GM19328 (cell line): ENCODE results near the gene KRT10.
"Not testable (repeated sequence)": the region's sequence is repeated elsewhere in the genome, so short reads cannot be mapped to it uniquely, and the experiment has no call there.

Experiments
- ATAC-seq: cut with Tn5 transposase; IDR thresholded peaks from one replicate; pipeline ENCODE4 v1.9.1; 2021; ENCODE audit warnings: mild to moderate bottlenecking, moderate library complexity; ENCODE audit not compliant: unreplicated experiment

KRT10 gene

DNA sequence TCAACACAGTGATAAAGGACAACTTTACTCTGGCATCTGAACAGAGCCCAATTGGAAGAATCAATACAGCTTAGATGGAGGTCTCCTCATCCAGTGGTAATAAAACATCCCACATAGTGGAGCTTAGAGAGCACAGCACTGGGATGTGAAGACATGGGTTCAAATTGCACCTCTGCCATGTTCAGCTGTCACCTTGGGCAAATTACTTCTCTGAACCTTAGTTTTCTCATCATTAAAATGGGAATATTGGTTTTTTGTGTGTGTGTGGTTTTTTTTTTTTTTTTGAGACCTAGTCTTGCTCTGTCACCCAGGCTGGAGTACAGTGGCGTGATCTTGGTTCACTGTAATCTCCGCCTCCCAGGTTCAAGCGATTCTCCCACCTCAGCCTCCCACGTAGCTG, 13.6 kb upstream of the KRT10 start:
- ATAC-seq, result no peak

DNA sequence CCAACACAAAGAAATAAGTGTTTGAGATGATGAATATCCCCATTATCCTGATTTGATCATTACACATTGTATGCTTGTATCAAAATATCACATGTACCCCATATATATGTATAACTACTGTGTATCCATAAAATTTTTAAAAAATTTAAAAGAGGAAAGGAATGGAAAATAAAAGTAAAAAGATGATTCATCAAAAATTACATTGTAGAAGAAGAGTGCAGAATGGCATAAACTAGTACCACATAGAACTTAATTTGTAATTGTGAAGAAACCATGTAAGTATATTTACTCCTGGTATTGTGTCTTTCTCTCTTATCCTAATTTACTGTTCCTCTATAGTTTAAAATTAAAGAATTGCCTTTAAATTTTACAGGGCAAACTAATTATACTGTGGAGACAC, 11.5 kb upstream of the KRT10 start:
- no peak for ATAC-seq

DNA sequence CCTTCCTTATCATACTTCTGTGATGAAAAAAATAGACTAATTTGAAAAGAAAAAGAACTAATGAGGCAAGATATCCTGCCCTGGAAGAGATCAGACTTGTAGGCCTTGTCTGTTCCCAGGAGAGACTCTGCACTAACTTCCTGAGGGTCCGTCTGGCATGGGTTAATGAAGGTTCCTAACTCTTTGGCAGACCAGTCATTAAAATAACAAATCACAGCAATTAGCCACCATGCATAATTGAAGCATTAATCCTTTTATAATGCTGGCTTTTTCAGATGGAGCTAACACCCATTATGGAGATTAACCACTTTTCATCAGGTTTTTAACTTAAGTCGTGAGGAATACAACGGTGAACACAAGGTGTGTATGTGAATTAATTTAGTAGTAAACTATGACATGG, 10.4 kb upstream of the KRT10 start:
- no peak for ATAC-seq

DNA sequence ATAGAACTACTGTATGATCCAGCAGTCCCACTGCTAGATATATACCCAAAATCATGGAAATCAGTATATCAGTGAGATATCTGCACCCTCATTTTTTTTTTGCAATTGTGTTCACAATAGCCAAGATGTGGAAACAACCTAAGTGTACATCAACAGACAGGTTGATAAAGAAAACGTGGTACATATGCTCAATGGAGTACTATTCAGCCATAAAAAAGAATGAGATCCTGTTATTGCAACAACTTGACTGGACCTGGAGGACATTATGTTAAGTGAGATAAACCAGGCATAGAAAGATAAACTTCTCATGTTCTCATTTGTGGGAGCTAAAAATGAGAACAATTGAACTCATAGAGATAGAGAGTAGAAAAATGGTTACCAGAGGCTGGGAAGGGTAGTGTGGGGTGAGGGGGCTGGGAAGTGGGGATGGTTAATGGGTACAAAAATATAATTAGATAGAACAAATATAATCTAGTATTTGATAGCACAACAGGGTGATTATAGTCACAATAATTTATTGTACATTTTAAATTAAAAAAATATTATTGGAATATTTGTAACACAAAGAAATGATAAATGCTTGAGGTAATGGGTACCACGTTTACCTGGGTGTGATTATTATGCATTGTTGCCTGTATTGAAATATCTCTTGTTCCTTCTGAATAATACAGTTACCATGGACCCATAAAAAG, 7.8 kb upstream of the KRT10 start:
- ATAC-seq, result no peak

DNA sequence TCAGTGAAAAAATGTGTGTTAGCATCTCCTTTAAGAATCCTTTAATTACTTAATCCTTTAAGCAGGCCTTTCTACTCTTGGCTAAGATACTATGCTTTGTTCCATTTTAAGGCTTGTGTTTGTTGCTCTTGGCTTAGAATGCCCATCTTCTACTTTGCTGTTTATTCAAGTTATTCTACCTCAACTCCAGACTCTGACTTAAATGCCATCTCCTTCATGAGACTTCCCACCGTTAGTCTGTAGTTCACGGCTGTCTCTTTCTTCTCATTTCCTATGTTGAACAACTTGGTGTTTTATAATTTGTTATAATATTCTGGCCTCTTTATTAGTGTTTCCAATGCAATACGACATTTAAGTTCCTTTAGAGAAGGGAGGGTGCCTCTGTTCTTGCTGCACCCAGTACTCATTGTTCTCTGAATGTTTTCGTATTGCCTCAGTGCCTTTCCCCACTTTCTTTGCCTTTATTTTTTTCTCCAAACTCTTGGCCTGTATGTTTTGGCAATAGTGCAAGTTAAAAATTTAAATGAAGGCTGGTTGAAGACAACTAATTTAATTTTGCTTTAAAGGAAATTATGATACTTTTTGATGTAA, 6.1 kb upstream of the KRT10 start:
- no peak for ATAC-seq

DNA sequence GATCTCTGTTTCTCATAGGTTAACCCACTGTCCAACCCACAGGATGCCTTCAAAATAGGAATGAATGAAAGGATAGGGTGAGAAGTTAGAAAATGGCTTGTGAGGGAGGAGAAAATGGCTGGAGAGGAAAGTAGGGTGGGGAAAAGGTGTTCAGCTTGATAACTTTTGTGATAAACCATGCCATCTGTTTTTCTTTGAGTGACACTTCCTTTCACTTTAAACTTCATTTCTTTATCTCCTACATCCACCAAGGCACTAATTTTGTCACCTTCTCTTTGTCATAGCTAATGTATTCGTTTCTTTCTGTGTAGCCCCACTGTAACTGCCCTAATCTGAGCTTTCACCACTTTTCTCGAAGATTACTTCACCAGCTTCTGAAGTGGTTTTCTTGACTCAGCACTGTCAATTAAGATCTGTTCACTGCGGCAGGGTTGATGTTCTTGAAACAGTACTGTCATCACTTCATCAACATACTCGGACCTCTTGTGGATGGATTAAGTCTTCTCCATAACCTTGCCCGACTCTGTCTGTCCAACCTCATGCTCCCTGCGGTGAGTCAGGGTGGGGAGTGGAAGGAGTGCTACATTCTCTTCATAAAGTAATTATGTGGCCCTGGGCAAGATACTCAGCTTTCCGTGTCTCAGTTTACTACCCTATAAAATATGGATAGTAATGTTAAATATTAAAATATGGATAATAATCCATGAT, 5.5 kb upstream of the KRT10 start:
- no peak for ATAC-seq

DNA sequence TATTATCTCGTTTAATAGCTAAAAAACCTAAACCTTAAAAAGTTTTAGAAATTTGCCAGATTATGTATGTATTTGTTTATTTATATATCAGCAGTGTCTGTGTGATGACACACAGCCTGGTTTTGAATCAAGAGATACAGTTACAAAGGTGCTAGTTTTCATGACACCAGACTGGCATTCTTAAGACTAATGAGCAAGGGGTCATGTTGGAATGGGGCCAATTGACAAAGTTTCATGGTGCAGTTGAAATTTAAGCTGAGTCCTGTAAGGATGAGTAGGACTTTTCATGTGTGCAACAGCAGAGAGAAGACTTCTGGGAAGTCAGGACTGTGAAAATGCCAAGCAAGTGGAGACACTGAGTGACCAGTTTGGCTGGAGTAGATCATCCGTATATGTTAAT, 3.2 kb upstream of the KRT10 start:
- ATAC-seq, result no peak

DNA sequence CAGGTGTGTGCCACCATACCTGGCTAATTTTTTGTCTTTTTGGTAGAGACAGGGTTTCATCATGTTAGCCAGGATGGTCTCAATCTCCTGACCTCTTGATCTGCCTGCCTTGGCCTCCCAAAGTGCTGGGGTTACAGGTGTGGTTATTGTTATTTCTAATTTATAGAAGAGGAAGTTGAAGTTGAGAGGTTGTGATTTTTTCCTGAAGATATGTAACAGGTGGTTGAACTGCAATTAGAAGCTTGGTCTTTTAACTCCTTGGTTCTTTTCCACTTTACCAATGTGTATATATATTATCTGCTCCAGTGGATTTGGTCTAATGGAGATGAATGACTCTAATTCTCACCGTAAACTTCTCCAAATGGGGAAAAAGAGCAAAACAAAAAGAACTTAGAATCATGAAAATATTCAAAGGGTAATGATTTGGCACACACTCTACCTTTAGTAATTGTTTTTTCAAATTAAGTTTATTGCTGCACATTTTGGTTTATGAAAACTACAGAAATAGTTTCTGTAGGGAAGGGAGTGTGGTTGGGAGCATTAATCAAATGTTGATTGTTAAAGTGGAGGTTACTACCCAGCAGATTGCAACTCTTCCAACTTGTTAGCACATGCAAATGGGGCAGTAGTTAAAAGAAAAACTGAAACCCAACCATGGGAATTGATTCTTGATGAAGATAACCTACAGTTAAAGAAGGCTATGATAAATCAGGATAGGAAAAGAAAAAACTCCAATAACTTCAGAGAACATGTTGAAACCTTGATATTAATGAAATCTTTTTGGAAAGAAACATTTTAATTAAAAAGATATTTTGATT, 1.8 kb upstream of the KRT10 start:
- ATAC-seq, result no peak

DNA sequence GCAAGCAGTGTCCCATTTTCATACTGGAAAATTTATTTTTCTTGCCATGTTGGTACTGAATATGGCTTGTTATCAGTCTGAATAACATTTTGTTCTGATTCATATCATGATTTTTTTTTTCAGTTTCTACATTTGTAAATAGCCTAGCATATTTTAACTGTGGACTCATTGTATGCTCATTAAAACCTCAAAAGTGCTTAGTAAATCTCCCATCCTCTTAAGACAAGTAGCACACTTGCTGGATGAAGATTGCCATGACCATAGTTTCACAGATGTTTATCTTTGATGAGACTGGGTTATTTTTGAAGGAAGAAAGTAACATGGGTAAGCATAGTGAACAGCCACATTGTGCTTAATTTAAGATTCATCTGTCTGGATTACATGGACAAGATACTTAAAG, 878 bp downstream of the KRT10 start:
- ATAC-seq, result no peak

DNA sequence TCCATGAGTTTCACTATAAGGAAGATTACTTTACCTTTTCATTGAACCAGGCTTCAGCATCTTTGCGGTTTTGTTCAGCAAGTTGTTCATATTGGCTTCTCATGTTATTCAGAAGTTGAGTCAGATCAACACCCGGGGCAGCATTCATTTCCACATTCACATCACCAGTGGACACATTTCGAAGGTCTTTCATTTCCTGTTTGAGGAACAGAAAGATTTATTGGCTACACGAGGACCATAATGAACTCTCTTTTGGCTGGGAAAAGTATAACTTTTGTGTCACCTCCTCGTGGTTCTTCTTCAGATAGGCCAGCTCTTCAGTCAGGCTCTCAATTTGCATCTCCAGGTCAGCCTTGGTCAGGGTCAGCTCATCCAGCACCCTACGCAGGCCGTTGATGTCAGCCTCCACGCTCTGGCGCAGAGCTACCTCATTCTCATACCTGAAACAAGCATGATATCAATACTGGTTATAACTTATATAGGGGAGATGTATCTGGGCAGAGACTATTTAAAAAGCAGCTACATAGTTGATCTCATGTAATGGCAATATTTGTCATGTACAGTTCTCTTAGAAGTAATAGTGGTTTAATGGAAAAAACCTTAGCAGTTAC, 2.1 kb downstream of the KRT10 start:
- ATAC-seq, result no peak

DNA sequence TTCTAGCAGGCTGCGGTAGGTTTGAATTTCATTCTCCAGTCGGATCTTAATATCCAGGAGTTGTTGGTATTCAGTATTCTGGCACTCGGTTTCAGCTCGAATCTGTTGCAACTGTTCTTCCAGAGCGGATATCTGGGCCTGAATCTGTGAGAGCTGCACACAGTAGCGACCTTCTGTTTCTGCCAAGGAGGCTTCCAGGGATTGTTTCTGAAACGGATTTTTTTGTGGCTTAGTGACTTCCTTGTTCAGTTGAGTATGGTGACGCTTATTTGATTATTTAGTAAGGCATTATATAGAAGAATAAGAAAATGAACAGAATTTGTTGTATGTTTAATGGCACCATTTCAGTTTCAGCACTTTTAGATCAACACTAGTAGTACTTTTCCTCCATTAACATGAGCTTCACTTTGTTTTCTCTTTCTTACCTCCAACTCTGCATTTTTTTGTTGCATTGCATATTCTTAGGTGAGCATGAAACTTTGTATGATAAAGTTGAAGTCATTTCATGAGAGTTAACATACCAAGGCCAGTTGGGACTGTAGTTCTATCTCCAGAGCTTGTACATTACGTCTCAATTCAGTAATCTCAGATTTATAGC, 2.8 kb downstream of the KRT10 start:
- ATAC-seq, result no peak

DNA sequence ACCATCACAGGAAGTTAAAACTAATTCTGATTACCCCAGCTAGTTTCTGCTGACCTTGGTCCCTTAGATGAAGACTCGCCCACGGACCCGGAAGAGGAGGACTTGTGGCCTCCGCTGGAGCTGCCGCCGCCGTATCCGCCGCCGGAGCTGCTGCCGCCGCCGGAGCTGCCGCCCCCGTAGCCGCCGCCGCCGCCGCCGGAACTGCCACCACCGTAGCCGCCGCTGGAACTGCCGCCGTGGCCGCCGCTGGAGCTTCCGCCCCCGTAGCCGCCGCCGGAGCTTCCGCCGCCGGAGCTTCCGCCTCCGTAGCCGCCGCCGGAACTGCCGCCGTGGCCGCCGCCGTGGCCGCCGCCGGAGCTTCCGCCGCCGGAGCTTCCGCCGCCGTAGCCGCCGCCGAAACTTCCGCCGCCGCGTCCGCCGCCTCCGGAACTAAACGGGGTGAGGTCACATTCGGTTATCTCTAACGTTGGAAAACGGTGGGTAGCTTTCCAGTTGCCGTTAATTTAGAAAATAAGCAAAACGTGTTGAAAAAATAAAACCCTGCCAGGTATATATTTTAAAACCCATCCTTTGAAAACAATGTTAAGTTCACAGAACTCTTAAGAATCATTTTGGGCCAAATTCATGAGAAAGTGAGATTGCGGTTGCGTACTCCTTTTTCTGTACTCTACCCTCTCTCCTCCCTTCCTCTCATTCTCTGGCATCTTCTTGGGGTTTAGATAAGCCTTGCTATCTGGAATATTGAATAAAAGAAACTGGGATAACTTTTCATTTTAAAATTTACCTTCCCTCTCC, 3.5 kb downstream of the KRT10 start:
- ATAC-seq, result peak; percentile 75

DNA sequence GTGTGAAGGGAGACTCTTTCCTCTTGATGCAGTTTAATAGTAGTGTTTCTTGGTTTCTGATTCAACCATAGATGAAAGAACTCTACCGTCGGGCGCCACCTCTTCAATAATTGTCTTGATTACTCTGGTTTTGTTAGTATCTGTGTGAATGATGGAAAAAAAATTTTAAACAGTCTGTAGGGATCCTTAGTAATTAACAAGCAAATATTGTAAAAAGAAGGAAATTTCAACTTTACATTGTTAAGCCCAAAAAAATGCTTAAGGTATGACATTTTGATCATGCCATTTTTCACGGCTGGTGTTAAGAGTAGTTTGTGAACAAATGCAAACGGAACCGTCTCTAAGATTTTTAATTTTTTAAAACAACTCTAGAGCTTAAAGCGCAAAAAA, 4.1 kb downstream of the KRT10 start:
- no peak for ATAC-seq

DNA sequence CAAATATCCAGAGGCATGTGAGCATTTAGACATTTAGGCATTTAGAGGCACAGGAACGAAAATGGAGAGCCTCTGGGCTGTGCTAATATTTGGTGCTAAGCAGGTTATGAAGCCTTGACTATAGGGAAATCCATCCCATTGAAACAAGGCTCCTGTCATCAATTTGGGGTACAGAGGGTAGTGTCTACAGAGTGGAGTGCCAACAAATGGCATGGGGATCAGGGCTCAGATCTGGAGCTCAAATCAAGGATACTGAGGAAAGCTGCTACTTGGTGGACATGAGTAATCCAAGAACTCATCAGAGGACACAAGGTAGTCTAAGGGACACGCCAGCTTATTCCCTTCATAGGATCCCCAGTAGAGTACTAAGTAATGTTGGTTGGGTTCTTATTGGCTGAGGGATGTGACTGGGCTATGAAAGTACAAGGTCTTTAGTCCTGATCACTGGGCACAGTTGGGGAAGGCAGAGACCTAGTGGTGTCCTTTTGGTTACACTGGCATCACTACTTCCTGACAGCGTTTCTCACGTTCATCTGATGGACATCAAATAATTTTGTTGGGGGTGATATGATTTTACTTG, 5.2 kb downstream of the KRT10 start:
- ATAC-seq, result no peak

DNA sequence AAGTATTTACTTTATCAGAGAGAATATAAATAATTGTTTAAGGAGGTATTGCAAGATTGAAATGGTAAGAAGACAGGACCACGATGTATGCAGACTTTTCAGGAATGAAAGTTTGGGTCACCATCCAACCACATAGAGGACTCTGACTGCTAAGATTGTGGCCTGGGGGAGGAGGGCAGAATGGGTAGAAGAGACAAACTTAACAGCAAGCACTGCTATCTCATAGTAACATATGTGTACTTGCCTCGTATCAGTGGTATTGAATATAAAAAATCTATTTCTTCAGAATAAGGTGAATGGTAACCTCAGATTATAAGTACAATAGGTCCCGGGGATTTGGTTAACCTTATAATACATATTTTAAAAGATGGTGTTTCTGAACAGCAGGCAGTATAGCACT, 5.8 kb downstream of the KRT10 start:
- ATAC-seq, result no peak

DNA sequence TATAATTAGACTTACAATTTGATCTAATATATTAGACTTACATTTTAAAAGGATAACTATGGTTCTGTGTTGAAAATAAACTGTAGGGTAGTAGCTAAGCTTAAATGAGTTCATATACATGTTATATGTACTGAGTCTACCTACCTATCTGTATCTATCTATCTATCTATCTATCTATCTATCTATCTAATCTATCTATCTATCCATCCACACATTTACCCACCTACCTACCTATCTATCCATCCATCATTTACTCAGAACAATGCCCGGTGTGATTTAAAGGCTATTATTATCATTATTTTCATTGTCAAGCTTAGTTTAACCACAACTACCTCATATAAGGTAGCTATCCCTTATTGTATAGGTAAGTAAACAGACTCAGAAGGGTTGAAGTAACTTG, 7.0 kb downstream of the KRT10 start:
- ATAC-seq, result no peak

DNA sequence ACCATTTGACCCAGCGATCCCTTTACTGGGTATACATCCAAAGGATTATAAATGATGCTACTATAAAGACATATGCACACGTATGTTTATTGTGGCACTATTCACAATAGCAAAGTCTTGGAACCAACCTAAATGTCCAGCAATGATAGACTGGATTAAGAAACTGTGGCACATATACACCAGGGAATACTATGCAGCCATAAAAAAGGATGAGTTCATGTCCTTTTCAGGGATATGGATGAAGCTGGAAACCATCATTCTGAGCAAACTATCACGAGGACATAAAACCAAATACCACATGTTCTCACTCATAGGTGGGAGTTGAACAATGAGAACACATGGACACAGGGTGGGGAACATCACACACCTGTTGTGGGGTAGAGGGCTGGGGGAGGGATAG, 7.8 kb downstream of the KRT10 start:
- not testable (repeated sequence) for ATAC-seq

DNA sequence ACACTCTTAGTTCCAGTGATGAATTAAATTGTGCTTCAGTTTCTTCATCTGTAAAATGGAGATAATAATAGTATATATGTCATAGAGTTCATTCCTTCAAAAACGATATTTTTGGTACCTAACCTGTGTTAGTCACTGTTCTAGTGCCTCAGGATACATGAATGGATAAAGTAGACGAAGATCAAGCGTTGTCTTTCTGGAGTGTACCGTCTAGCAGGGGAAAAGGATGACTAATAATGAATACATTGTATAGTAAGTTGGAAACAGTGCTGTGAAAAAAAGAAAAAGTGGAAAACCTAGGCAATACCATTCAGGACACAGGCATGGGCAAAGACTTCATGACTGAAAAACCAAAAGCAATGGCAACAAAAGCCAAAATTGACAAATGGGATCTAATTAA, 8.6 kb downstream of the KRT10 start:
- ATAC-seq, result no peak

DNA sequence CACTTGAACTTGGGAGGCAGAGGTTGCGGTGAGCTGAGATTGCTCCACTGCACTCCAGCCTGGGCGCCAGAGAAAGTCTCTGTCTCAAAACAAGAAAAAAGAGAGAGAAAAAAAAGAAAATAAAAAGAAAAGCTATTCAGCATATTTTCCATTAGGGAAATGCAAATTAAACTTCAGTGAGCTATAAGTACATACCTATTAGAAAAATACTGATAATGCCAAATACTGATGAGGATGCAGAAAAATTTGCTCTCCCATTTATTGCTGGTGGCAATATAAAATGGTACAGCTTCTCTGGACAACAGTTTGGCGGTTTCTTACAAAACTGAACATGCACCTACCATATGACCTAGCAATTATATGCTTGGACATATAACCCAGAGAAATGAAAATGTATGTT, 9.8 kb downstream of the KRT10 start:
- ATAC-seq, result no peak

DNA sequence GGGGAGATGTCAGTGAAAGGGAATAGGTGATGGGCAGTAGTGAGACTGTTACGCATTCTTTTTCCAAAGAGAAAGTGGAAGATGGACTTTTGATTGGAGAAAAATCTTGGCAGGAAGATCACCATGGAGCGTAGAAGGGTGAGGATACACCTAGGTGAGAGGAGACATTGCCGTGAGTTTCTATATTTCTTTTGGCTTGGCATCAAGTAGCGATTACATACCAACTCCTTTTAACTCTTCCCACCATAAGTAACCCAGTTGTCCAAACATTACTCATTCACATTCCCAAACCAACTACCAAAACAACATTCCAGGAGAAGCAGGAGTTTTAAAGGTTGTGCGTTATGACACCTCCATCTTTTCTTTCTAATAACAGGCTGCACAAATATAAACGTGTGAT, 11.9 kb downstream of the KRT10 start:
- no peak for ATAC-seq
